ENCODE results near the gene SH3PXD2B.
"Not testable (repeated sequence)": the region's sequence is repeated elsewhere in the genome, so short reads cannot be mapped to it uniquely, and the experiment has no call there.

The SH3PXD2B gene

GRCh38 chr5:172398645-172399044 lies 55.7 kb downstream of the SH3PXD2B start:
- DNase-seq, result not testable (repeated sequence)

GRCh38 chr5:172396994-172397393 lies 57.3 kb downstream of the SH3PXD2B start:
- DNase-seq, result not testable (repeated sequence)

GRCh38 chr5:172396220-172396619 lies 58.1 kb downstream of the SH3PXD2B start:
- DNase-seq, result no peak

- DNase-seq, result no peak
These were observed 58.8 kb downstream of the SH3PXD2B start for GRCh38 chr5:172395483-172395882.

GRCh38 chr5:172389578-172390112 lies 64.7 kb downstream of the SH3PXD2B start:
- DNase-seq, result no peak

- no peak for DNase-seq
These were observed 66.0 kb downstream of the SH3PXD2B start for GRCh38 chr5:172388246-172388733.

GRCh38 chr5:172385707-172386106 lies 68.6 kb downstream of the SH3PXD2B start:
- no peak for DNase-seq

GRCh38 chr5:172385010-172385563 lies 69.2 kb downstream of the SH3PXD2B start:
- no peak for DNase-seq

- DNase-seq, result no peak
These were observed 71.0 kb downstream of the SH3PXD2B start for GRCh38 chr5:172383191-172383802.

- no peak for DNase-seq
These were observed 73.2 kb downstream of the SH3PXD2B start for GRCh38 chr5:172380987-172381643.

- no peak for DNase-seq
These were observed 73.9 kb downstream of the SH3PXD2B start for GRCh38 chr5:172380301-172380986.

- DNase-seq, result no peak
These were observed 74.8 kb downstream of the SH3PXD2B start for GRCh38 chr5:172379481-172379880.

GRCh38 chr5:172377856-172378255 lies 76.5 kb downstream of the SH3PXD2B start:
- DNase-seq, result no peak

GRCh38 chr5:172377438-172377837 lies 76.9 kb downstream of the SH3PXD2B start:
- DNase-seq, result no peak

- DNase-seq, result no peak
These were observed 79.5 kb downstream of the SH3PXD2B start for GRCh38 chr5:172374783-172375182.

GRCh38 chr5:172373680-172374079 lies 80.6 kb downstream of the SH3PXD2B start:
- no peak for DNase-seq

GRCh38 chr5:172371684-172372083 lies 82.6 kb downstream of the SH3PXD2B start:
- no peak for DNase-seq

- DNase-seq, result no peak
These were observed 83.4 kb downstream of the SH3PXD2B start for GRCh38 chr5:172370648-172371545.

- no peak for DNase-seq
These were observed 84.1 kb downstream of the SH3PXD2B start for GRCh38 chr5:172370237-172370640.

GRCh38 chr5:172368699-172369098 lies 85.6 kb downstream of the SH3PXD2B start:
- DNase-seq, result not testable (repeated sequence)

GRCh38 chr5:172365948-172366608 lies 88.2 kb downstream of the SH3PXD2B start:
- DNase-seq, result no peak

- no peak for DNase-seq
These were observed 89.6 kb downstream of the SH3PXD2B start for GRCh38 chr5:172364773-172365172.

Data from activated CD4-positive, alpha-beta T cell treated with anti-CD3 and anti-CD28 coated beads, Interleukin-2, amount 50 U/mL, for 4 hours (primary cell).